Eye (tissue), 1 donor: ENCODE measurements around the gene HTR4.

Experiments
- DNase-seq: peaks from one replicate; pipeline ENCODE4 v3.0.0-alpha.2; 2015

The HTR4 gene

GRCh38 chr5:148660346-148660660, 6.0 kb upstream of the HTR4 start:
- no peak for DNase-seq

GRCh38 chr5:148659641-148660345, 5.5 kb upstream of the HTR4 start:
- no peak for DNase-seq

GRCh38 chr5:148653291-148653835, 964 bp downstream of the HTR4 start:
- DNase-seq, result no peak

- no peak for DNase-seq
These were observed 2.8 kb downstream of the HTR4 start for GRCh38 chr5:148651528-148651927.

- DNase-seq, result no peak
These were observed 8.8 kb downstream of the HTR4 start for GRCh38 chr5:148645527-148645926.

GRCh38 chr5:148641735-148642134, 12.6 kb downstream of the HTR4 start:
- DNase-seq, result no peak

GRCh38 chr5:148640471-148640870, 13.9 kb downstream of the HTR4 start:
- no peak for DNase-seq

GRCh38 chr5:148639081-148639480, 15.2 kb downstream of the HTR4 start:
- DNase-seq, result no peak

GRCh38 chr5:148636353-148636752, 18.0 kb downstream of the HTR4 start:
- no peak for DNase-seq

GRCh38 chr5:148635321-148636083, 18.8 kb downstream of the HTR4 start:
- no peak for DNase-seq

GRCh38 chr5:148633067-148633377, 21.3 kb downstream of the HTR4 start:
- no peak for DNase-seq

GRCh38 chr5:148632255-148633066, 21.9 kb downstream of the HTR4 start:
- no peak for DNase-seq

GRCh38 chr5:148626986-148627385, 27.3 kb downstream of the HTR4 start:
- DNase-seq, result no peak

- DNase-seq, result no peak
These were observed 28.2 kb downstream of the HTR4 start for GRCh38 chr5:148626081-148626613.

- DNase-seq, result peak; percentile 12
These were observed 29.1 kb downstream of the HTR4 start for GRCh38 chr5:148625250-148625649.

- no peak for DNase-seq
These were observed 30.6 kb downstream of the HTR4 start for GRCh38 chr5:148623741-148624140.

- DNase-seq, result no peak
These were observed 31.2 kb downstream of the HTR4 start for GRCh38 chr5:148623101-148623500.

- no peak for DNase-seq
These were observed 33.6 kb downstream of the HTR4 start for GRCh38 chr5:148620696-148621095.

GRCh38 chr5:148620091-148620490, 34.2 kb downstream of the HTR4 start:
- DNase-seq, result no peak

- DNase-seq, result no peak
These were observed 34.8 kb downstream of the HTR4 start for GRCh38 chr5:148619484-148619883.

- DNase-seq, result no peak
These were observed 38.6 kb downstream of the HTR4 start for GRCh38 chr5:148615644-148616275.

GRCh38 chr5:148607406-148607805, 46.9 kb downstream of the HTR4 start:
- no peak for DNase-seq

GRCh38 chr5:148606296-148606695, 48.0 kb downstream of the HTR4 start:
- DNase-seq, result no peak
